Measurements from ENCODE around the gene SRSF11.

GRCh38 chr1:70248729-70249128, 27.5 kb downstream of the SRSF11 start:
- no peak for TF ChIP-seq CTCF (conservative IDR thresholded peaks at IDR 0.05; ENCODE audit: low read length)
- TF ChIP-seq EZH2phosphoT487 (IDR thresholded peaks at IDR 0.05; ENCODE audit: borderline replicate concordance), result no peak
